ENCODE results near the gene TRABD. TPM values are rescaled to one million over a fixed set of nuclear protein-coding genes. Genes with fewer than 3 reads are reported as not detected.
"Not testable (repeated sequence)": the region's sequence is repeated elsewhere in the genome, so short reads cannot be mapped to it uniquely, and the experiment has no call there.

The TRABD gene
- polyA plus RNA-seq, 3 donors, result 17.5 to 31.3 (median 29.6) TPM

DNA sequence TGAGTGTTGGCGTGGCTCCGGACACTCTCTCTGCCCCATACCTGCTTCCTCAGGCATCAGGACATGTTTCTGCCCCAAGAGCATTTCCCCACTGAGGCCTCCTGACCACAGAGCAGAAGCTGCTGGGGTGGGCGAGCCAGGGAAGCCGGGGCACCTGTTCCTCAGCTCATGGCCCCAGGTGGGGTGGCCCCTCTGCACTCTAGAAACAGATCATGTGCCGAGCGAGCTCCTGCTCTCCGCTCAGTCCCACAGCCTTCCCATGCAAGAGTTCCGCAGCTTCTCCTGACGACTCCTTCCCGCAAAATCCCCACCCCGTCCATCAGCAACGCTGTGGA lies 37.6 kb upstream of the TRABD start:
- no peak for DNase-seq (ENCODE audit: extremely low read depth in 1 of 11, low read depth in 9 of 11, low spot score in 4 of 11)

DNA sequence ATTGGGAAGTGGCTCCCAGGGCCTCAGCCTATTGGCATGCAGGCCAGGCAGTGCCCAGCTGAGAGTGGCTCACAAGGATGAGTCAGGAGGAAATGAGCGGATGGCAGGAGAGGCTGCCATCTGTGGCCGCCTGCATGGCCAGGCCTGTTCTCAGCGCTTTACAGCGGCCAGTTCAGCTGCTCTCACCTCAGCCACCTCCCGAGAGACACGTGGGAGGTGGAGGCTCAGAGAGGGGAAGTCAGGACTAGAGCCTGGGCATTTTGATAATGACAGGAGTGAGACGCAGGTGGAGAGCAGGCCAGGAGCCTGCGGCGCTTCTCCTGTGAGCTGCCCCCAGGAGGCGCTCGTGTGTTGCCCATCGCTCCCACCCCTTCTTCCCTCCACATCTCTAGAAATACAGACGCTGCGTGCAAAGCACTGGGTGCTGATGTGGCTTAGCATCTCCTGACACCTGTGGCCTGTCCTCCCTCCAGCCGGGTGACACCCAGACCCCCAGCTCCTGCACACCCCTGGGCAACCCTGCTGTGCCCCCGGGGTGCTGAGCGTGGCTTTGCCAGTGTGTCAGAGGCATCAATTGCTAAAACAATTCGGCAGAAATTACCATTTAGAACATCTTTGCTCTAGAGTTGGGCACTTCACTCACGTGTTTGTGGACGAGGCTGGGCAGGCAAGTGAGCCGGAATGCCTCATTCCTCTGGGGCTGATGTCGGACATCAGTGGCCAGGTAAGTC lies 36.6 kb upstream of the TRABD start:
- peak in 1 of 11 donors; percentile 33 for DNase-seq (ENCODE audit: extremely low read depth in 1 of 11, low read depth in 9 of 11, low spot score in 4 of 11)

DNA sequence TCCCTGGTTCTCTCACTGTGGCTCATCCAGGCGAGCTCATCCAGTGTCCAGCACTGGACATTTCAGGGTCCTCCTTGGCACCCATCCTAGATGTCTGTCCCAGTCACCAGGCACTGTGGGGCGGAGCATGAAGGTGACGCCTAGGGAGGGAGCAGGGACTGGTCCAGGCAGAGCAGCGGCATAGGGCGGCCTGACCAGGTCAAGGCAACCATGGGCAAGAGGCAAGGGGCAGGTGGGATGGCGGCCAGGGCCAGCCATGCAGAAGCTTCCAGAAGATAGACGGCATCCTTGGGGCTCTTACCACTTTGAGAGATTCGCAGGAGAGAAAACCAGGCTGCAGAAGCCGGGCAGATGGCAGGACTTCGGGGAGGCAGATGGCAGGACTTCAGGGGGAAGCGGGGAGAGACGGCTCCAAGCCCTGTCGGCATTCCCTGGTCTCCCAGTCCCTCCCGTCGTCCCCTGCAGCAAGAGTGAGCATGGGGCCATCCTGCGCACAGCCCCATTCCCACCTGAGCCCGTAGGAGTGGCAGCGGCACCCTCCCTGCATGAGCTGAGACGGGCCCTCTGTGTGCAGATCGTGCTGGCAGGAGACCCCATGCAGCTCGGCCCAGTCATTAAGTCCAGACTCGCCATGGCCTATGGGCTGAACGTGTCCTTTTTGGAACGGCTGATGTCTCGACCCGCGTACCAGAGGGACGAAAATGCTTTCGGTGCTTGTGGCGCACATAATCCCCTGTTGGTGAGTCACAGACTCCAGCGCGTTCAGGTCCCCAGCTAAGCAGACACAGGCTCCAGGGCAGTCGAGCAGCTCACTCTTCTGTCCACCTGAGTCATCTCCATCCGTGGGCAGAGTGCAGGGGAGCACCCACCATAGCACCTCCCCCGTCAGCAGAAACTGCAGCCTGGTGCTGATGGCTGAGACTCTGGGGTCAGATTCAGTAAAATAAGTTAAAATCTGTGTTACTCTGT lies 35.3 kb upstream of the TRABD start:
- DNase-seq (ENCODE audit: extremely low read depth in 1 of 11, low read depth in 9 of 11, low spot score in 4 of 11), result no peak

DNA sequence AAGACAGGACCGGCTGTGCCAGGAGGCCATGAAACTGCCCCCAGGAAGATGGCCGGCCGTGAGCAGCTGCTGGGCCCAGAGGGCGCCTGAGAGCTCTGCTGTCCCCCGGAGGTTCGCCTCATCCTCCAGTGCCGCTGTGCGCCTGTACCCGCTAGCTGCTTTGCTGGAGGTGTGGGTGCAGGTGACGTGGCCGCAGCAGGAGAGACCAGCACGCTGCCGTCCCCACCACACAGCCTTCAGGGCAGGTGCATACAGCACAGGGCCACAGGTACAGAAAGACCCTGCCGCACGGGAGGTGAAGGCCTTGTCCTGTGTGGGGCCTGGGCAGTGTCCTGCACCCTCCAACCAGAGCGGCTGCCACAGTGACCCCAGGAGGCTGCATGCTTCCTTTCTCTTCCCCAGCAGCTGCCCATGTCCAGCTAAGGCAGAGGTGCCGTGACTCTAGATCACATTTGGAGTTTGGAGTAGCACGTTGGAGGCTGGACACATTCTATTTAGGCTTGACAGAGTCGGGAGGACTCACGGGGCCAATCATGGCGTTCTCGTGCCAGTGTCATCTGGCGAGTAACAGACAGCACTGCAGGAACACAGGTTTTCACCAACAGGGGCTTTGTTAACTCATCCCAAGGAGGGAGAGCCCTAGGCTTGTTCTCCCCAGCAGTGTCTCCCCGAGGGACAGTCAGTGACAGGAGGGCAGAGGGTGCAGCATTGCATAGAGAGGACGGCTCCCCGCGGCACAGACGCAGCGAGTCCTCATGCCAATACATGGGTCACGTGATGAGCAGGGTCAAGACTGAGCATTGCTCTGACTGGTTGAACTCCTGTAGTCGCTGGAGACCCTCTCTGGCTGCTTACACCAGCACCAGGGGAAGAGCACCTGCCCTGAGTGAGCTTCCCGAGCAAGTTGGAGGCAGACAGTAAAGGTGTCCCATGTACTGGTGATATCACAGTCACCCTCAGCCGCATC lies 33.9 kb upstream of the TRABD start:
- DNase-seq (ENCODE audit: extremely low read depth in 1 of 11, low read depth in 9 of 11, low spot score in 4 of 11), result no peak

DNA sequence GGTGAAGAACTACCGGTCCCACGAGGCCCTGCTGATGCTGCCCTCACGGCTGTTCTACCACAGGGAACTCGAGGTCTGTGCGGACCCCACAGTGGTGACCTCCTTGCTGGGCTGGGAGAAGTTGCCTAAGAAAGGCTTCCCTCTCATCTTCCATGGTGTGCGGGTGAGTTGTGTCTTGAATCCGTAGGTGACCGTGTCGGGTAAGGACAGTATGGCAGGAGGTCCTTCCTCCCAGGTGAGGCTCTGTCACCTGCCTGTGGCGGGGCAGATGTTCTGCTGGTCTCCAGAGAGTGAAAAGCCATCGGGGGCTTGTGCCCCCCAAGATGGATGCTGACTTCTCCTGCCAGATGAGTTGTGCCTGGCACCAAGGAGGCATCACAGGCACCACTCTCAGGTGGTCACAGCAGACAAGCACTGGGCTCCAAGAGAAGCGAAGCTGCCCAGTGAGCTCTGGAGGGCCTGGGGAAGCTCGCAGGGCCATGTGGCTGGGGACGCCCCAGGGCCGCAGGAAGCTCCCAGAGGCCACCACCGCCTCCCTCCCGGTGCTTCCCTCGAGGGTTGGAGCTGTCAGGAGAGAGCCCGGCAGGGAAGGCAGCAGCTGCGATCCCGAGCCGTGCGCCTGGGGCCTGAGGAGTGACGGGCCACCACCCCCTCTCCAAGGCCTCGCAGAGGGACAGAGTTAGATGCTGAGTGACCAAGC lies 32.5 kb upstream of the TRABD start:
- DNase-seq (ENCODE audit: extremely low read depth in 1 of 11, low read depth in 9 of 11, low spot score in 4 of 11), result no peak

DNA sequence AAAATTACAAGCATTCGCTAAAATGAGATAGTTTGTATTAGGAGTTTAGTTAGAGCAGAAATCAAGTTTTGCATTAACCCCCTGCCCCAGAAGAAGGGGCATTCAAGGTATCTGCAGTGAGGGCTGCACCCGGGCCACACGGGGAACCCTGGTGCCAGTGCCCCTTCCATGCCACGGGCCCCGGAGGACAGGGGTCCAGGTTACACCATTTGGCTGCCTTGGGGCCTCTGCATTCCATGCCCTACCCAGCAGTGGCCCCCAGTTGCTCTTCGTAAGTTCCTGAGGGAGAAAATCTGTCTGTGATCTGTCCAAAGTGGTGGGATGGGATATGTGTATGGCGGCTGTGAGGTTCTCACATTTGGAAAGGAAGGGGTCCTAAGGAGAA lies 32.0 kb upstream of the TRABD start:
- DNase-seq (ENCODE audit: extremely low read depth in 1 of 11, low read depth in 9 of 11, low spot score in 4 of 11), result no peak

DNA sequence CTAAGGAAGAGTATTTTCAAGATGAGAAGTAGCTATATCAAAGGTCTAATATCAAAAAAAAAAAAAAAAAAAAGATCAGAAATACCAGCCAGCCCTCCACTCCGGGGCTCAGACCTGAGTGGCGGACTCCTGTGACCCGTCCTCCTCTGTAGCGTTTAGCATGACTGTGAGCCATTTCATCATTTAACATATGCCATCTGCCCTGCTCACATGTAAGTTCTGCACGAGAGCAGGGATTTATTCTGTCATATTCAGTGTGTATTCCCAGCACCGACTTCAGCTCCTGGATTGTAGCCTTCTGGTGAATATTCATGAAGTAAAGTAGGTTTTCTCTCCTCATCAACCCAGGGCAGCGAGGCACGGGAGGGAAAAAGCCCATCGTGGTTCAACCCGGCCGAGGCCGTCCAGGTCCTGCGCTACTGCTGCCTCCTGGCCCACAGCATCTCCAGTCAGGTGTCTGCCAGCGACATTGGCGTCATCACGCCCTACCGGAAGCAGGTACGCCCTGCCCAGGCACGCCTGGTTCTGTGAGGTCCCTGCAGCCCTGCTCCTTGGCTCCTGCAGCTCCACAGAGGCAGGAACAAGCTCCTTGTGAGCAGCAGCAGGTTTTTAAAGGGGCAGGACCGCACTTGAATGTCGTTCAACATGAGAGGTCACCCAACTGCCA lies 27.9 kb upstream of the TRABD start:
- no peak for DNase-seq (ENCODE audit: extremely low read depth in 1 of 11, low read depth in 9 of 11, low spot score in 4 of 11)

DNA sequence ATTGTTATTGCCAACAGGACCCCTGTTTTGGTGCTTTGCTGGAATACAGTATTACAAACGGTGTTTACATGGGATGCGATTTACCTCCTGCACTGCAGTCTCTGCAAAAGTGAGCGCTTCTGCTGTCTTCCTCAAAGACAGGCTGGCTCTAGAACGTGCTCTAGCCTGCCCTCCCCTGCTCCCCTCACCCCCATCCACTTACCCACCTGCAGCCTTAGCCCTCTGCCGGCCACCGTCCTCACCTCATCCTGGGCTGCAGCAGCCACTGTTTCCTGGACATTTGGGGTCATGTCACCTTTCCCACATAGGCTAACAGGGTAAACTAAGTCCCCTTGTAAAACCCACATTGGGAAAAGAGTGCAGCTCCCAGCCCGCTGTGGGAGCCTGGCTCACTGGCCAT lies 24.8 kb upstream of the TRABD start:
- DNase-seq (ENCODE audit: extremely low read depth in 1 of 11, low read depth in 9 of 11, low spot score in 4 of 11), result no peak

DNA sequence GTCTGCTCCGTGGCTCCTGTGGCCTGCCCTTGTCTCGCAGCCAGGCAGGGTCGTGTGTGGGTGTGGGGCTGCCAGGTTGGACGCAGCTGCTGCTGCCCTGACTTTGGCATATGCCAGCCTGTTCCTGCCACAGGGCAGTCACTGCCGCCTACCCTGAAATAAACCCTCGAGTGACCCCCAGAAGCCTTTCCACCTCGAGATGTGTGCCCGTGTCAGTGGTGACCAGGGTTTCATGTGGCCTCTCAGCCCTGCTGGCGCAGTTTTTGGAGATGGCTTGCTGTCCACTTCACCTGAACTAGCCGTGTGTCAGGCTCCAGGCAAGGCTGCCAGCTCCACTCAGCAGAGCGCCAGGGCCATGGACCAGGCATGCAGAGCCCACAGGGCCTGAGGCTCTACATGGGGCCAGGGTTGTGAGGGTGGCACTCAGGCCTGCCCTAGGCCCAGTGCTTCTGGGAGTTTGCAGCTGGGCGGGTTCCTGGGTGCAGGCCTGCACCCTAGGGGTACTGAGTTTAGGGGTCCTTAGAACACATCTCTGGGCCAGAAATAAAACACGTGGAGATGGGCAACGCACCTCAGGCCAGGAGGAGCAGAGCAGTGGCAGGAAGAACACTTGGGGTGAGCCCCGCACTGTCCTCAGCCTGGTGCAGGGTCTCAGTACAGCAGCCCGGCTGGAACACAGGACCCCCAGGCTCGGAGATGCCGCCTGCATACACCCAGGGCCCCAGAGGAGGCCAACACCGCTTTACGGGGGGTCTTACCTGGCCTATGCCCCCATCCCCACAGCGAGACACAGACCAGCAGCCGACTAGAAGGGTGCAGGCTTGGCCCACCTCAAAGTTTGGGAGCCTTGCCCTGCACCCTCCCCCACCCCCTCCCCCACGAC lies 24.0 kb upstream of the TRABD start:
- DNase-seq (ENCODE audit: extremely low read depth in 1 of 11, low read depth in 9 of 11, low spot score in 4 of 11), result no peak

DNA sequence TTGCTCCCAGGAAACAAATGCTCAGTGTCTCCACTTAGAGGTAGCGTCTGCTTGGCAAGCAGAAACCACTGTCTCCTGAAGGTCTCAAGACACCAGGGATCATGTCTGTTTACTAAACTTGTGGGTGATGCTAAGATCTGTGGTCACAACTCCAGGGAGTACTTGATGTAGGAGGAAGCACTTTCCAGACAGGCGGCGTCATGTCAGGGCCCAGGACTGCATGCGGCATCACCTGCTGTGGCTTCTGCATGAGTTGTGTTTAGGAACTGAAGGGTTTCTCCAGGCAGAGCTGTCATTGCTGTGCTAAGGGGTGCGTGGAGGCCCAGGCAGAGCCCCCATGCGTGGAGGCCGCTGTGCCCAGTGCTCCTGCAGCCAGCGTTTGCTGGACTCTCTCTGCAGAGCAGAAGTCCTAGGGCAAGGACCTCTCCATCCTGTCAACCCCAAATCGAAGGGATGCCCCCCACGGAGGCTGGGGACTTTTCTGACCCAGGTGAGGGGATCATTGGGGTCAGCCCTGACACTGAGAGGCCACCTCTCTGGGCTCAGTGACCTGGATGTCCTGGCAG lies 23.2 kb upstream of the TRABD start:
- DNase-seq (ENCODE audit: extremely low read depth in 1 of 11, low read depth in 9 of 11, low spot score in 4 of 11), result no peak

DNA sequence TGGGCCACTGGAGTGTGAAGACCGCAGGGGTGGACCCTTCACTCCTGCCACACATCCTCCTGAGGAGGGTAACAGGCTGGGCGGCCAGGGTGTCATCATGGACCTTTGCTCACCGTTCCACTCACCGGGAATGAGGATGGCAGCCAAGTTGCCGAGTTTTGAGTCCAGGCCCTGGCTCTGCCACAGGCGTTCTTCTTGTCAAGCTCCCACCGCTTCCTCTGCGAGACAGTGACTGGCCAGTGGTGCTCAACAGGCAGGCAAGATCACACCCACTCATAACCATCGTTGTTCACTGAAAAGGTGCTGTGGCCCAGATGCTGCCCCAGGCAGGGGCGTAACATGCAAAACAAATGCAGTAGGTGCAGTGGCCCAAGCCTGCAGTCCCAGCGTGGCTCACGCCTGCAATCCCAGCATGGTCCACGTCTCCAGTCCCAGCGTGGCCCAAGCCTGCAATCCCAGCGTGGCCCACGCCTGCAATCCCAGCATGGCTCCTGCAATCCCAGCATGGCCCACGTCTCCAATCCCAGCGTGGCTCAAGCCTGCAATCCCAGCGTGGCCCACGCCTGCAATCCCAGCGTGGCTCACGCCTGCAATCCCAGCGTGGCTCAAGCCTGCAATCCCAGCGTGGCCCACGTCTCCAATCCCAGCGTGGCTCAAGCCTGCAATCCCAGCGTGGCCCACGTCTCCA lies 20.1 kb upstream of the TRABD start:
- DNase-seq (ENCODE audit: extremely low read depth in 1 of 11, low read depth in 9 of 11, low spot score in 4 of 11), result no peak

DNA sequence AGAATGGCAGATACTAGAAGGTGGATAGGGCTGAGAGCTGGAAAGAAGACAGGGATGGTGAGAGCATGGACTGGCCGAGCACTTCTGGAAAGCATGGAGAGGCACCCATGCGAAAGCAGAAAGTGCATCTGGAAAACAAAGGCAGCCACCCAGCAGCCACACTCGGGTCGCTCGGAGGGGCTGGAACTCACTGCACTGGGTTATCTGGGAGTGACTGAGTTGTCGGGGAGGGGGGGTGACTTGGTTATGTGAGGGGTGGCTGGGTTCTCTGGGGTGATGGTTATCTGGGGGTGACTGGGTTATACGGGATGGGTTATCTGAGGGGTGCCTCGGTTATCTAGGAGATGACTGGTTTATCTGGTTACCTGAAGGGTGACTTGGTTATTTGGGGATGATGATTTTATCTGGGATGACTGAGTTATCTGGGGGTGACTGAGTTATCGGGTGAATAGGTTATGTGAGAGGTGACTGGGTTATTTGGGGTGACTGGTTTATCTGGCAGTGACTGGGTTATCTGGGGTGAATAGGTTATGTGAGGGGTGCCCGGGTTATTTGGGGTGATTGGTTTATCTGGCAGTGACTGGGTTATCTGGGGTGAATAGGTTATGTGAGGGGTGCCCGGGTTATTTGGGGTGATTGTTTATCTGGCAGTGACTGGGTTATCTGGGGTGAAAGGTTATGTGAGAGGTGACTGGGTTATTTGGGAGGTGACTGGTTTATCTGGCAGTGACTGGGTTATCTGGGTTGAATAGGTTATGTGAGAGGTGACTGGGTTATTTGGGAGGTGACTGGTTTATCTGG lies 17.8 kb upstream of the TRABD start:
- no peak for DNase-seq (ENCODE audit: extremely low read depth in 1 of 11, low read depth in 9 of 11, low spot score in 4 of 11)

DNA sequence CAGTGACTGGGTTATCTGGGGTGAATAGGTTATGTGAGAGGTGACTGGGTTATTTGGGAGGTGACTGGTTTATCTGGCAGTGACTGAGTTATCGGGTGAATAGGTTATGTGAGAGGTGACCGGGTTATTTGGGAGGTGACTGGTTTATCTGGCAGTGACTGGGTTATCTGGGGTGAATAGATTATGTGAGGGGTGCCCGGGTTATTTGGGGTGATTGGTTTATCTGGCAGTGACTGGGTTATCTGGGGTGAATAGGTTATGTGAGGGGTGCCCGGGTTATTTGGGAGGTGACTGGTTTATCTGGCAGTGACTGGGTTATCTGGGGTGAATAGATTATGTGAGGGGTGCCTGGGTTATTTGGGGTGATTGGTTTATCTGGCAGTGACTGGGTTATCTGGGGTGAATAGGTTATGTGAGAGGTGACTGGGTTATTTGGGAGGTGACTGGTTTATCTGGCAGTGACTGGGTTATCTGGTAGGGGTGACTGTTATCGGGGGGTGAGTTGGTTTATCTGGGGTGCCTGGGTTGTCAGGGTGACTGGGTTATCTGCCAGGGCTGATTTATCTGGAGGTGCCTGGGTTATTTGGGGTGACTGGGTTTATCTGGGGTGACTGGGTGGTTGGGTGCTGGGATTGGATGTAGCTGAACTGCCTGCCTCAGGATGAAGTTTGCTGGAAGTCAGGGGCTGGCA lies 17.1 kb upstream of the TRABD start:
- not testable (repeated sequence) for DNase-seq (ENCODE audit: extremely low read depth in 1 of 11, low read depth in 9 of 11, low spot score in 4 of 11)

DNA sequence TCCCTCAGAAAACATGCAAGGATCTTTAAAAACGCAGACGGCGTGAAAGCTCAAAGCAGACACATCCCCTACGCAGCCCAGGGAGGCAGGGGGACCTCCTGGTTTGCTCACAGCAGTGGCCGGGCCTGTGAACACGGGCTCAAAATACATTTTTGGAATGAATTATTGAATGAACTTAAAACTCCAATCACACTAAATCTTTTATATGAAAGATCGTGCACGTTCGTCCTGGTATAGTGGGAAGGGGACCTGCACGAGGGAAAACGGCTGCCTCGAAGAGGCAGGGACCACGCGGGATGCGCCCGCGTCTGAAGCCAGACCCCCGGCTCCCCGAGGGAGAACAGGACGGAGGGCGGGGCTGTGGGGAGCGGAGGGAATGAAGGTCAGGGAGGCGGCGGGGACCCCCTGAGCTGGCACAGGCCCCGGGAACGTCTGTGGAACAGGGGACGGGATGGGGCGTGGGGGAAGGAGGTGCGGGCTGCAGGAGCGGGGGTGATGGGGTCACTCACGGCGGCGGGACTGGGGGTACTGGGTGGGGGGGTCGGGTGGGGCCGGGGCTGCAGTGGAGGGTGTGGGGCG lies 16.4 kb upstream of the TRABD start:
- no peak for DNase-seq (ENCODE audit: extremely low read depth in 1 of 11, low read depth in 9 of 11, low spot score in 4 of 11)

All from renal cortex interstitium (tissue), 11 donors.